Head of caudate nucleus (tissue), 42 donors: Measurements from ENCODE around the gene MIER1.
A peak's percentile ranks its signal among the peaks of the same experiment; 100 is the strongest.
"Not testable (repeated sequence)": the region's sequence is repeated elsewhere in the genome, so short reads cannot be mapped to it uniquely, and the experiment has no call there.

Experiments used
- DNase-seq, 42 donors: peaks; one replicate each; pipeline versions ENCODE4 v3.0.0 to v3.0.0-alpha.2; 2020 to 2021; ENCODE audit warnings: mixed read lengths in 7 of 42
- intact Hi-C: fragments of 100-400 bp; cut with DNase I; formaldehyde crosslinking; loops from one replicate; pipeline ENCODE4 v1.15.0; 2022

MIER1 gene

DNA sequence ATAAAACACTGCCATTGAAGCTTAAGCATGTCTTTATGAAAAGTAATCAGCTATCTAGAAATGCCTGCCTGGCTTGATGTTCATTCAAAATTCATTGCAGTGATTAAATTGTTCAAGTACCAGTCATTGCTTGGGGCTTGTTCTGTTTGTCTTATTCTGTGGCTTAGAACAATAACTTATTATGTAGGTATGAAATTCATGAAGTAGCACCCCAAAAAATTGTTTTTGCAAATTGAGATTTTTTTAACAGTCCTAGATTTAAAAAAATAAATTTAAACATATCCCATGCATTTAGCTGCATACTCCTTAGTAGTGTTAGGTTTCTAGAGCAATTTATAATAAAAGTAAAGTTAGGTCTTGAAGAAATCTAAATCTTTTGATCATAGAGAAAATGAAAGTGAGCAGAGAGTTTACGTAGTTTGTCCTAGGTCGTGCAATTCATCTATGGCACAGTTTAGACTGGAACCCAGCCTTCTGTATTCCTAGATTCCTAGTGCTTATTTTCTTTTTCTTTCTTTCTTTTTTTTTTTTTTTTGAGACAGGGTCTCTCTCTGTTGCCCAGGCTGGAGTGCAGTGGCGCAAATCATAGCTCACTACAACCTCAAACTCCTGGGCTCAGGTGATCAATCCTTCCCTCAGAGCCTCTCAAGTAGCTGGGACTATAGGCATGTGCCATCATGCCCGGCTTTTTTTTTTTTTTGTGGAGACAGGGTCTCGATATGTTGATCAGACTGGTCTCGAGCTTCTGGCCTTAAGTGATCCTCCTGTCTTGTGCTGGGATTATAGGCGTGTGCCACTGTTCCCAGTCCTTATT lies 9.3 kb downstream of the MIER1 start:
- intact Hi-C loops = loop anchor here (5.0 kb wide), 1 partner anchor 118 kb away; the partner anchor contains the start of gene SLC35D1
- DNase-seq = no peak

DNA sequence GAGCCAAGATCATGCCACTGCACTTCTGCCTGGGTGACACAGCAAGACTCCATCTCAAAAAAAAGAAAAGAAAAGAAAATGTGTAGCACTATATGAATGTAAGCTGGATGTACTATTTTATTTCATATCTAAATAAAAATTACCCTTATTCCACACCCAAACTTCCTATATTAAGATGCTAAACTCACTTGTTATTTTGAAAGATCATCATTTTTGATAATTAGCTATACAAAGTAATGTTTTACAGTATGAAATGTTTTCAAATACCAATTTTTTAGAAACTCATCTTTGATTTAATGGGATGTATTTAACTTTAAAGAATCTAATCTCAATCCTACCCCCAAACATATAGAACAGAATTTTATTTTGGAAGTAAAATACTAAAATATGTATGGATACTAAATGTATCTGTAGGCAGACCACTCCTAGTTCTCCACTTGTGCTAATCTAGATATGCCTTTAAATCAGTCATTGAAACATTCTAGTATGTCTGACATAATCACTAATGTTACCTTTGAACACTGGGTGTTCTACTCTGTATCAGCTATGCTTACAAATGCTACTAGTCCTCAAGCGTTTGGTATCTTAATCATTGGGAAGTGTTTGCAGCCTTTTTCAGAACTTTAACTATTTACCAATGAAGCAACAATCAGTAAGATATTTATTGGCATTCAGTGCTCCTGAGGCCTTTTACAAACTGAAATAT lies 12.9 kb downstream of the MIER1 start:
- no peak for DNase-seq
- intact Hi-C loops = no loop called here

DNA sequence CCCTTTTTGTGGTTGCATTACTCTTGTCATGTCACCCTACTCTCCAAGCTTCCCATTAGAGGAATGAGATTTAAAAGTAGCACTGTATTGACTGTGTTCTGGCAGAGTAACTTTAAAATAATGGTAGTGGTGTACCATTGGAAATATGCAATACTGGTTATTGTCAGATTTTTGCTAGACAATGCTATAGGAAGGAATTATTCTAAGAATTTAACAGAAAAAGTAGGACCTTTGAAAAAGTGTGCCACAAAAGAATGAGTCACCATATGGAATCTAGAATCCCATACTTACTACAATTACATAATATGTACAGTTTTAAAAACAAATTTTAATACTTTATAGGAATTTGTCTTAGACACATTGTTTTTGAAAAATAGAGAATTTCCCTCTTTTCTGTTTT lies 13.8 kb downstream of the MIER1 start:
- intact Hi-C loops = no loop called here
- no peak for DNase-seq

DNA sequence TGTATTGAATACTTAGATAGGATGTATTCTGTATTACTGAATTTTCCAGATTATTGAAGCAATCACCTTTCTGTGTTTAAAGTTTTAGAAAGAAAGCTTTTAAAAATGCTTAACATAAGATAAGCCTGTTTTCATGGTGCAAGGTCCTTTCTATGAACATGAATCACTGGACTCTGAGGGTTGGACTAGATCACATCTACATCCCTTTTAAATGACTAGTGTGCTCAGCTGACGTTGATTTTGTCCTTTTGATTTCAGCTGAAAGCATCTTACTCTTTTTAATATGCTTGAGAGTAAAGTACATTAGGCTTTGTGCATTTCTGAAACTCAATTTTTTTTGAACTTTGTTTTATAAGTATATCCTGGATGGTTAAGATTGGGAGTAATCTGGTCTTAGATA lies 16.2 kb downstream of the MIER1 start:
- no peak for DNase-seq
- intact Hi-C loops = no loop called here

DNA sequence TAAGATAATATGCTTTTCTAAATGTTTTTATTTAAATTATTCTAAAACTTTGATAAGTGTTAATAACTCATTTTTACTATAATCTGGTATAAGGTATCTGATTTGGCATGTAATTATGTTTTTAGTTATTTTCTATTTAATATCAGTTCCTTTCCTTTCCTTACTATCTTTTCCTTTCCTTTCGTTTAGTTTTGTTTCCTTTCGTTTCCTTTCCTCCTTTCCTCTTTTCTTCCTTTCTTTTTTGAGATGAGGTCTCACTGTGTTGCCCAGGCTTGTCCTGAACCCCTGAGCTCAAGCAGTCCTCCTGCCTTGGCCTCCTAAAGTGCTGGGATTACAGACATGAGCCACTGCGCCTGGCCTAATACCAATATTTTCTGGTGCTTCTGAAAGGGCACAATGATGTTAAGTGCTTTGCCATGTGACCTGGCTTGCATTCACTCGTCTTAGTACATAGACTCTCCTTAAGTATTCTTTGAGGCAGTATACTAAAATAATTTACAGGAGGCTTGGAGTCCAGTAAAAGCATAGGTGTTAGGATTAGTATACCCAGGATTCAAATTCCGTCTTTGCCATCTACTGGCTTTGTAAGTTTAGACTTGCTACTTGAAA lies 18.7 kb downstream of the MIER1 start:
- DNase-seq = no peak
- intact Hi-C loops = no loop called here

DNA sequence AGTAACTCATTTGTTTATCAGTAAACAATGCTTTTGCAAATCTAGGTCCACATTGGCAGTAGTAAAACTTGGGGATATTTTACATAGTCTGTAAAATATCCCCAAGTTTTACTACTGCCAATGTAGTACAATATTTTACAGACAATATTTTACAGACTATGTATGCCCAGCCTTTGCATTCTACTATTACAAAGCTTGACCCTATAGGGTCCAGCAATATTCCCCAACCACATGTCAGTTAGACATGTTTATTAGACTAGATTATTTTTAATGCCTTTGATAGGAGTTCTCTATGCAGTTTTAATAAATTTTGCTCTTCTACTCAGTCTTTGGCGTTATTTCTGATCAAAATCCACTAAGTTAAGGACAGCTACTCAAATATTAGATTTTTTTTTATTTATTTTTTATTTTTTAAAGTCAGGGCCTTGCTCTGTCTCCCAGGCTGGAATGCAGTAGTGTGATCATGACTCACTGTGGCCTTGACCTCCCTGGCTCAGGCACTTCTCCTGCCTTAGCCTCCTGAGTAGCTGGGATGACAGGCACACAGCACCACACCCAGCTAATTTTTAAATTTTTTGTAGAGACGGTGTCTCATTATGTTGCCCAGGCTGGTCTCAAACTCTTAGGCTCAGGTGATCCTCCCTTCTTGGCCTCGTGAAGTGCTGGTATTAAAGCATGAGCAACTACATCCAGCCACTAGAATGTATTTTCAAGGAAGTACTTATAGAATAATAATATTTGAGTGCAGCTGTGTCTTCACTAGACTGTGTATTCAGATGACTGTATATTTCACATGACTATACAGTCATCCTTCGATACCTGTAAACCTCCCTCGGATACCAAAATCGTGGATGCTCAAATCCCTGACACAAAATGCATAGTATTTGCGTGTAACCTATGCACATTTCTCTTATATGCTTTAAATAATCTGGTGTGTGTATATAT lies 19.8 kb downstream of the MIER1 start:
- DNase-seq = no peak
- intact Hi-C loops = no loop called here

DNA sequence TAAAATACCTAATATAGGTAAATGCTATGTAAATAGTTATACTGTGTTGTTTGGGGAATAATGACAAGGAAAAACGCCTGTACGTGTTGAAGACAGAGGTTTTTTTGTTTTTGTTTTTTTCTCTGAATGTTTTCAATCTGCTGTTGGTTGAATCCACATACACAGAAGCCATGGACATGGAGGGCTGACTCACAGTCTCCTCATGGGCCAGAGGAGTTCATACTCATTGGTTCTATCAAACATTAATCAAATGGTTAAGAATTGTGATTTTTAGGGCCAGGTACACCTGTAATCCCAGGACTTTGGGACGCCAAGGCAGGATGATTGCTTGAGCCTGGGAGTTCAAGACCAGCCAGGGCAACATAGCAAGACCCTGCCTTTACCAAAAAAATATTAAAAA lies 20.5 kb downstream of the MIER1 start:
- DNase-seq = no peak
- intact Hi-C loops = no loop called here

DNA sequence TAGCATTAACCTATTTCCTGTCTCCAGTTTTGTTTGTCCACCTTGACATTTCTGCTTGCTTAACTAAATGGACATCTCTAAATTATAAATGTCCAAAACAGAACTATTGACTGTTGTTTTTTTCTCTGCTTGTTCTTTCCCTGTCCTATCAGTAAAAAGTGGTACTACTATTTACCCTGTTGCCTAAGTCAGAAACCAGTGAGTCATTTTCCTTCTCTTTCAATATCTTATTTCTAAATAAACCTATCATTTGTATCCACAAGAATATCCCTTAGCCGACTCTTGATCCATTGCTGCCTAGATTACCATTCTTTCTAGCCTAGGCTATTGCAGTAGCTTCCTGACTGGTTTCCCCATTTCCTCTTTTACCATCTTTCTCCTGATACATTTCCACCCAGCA lies 22.5 kb downstream of the MIER1 start:
- intact Hi-C loops = no loop called here
- no peak for DNase-seq

DNA sequence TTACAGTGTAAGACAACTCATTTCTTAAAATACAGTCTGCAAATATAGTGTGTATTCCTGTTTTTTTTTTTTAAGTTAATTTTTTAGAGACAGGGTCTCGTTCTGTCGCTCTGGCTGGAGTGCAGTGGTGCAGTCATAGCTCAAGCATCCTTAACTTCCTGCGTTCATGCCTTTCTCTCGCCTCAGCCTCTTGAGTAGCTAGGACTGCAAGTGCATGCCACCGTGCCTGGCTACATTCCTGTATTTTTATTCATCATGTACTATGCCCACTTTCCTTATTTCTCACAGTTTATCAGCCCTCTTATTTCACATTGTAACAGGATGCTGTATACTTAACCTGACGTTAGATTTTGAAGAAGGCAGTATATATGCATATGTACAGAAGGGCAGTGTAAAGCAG lies 26.7 kb downstream of the MIER1 start:
- DNase-seq = no peak
- intact Hi-C loops = no loop called here

DNA sequence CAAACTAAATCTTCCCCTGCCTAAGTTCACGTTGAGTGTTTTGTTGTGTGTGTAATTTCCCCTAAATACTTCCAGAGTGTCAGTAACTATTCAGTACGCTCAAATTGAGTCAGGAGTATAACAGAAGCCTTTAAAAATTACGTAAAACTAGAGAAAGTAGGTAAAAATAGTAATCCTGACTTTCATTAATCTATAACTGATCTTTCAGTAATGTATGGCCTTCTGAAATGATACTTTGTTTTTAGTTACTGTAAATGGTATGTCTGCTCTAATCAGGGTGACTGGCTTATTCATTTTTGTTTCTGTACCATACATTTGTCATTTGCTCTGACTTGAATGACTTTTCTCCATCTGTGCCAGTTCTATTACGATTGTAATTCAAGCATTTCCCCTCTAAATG lies 29.4 kb downstream of the MIER1 start:
- intact Hi-C loops = no loop called here
- DNase-seq = no peak

DNA sequence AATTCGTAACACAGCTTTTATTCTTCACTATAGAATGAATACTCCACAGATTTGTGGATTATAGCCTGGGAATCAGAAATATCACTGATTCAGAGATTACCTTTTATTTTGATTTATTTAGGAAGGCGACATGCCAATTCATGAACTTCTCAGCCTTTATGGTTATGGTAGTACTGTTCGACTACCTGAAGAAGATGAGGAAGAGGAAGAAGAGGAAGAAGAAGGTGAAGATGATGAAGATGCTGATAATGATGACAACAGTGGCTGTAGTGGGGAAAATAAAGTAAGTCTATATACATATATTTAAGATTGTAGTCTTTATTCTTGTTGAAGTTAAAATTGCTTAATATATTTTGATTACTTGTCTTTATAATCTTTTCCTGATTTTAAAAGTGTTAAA lies 33.1 kb downstream of the MIER1 start:
- intact Hi-C loops = no loop called here
- no peak for DNase-seq

DNA sequence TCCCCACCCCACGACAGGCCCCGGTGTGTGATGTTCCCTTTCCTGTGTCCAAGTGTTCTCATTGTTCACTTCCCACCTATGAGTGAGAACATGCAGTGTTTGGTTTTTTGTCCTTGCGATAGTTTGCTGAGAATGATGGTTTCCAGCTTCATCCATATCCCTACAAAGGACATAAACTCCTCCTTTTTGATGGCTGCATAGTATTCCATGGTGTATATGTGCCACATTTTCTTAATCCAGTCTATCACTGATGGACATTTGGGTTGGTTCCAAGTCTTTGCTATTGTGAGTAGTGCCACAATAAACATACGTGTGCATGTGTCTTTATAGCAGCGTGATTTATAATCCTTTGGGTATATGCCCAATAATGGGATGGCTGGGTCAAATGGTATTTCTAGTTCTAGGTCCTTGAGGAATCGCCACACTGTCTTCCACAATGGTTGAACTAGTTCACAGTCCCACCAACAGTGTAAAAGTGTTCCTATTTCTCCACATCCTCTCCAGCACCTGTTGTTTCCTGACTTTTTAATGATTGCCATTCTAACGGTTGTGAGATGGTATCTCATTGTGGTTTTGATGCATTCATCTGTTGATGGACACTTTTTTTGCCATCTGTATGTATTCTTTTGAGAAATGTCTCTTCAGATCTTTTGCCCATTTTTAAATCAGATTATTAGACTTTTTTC lies 41.5 kb downstream of the MIER1 start:
- intact Hi-C loops, DNase-seq: not testable (repeated sequence)

DNA sequence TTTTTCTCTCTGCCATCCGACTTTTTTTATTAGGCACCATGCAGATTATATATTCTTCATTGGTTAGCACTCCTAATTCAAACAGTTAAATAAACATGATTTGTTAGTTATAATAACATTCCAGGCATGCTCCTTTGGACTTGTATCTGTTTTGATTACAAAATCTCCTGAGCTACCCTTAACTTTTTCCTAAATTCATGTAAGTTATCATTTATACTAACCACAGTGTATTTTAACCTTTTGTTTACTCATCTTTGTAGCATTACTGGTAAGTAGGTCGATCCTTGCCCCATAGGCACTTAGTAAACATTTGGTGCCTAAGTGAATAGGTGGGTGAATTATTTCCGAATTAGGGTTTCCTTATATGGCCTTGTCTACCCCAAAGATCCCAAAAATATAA lies 43.8 kb downstream of the MIER1 start:
- no peak for DNase-seq
- intact Hi-C loops = no loop called here

DNA sequence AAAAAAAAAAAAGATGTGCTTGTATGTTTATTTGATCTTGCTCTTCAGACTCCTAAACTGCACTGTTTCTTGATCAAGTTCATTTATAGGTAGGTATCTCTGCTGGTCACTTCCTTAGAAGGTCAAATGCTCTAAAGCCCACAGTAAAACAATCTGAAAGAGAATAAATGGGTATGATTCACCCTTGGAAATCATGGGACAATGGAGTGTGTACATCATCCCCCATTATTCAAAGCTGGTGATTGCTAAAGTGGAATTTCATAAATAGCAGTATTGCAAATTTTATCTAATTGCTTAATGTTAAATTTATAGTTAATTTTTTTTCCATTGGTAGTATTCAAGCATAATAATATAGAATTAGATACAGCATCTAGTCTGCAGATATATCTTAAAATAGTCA lies 53.4 kb downstream of the MIER1 start:
- DNase-seq = no peak

DNA sequence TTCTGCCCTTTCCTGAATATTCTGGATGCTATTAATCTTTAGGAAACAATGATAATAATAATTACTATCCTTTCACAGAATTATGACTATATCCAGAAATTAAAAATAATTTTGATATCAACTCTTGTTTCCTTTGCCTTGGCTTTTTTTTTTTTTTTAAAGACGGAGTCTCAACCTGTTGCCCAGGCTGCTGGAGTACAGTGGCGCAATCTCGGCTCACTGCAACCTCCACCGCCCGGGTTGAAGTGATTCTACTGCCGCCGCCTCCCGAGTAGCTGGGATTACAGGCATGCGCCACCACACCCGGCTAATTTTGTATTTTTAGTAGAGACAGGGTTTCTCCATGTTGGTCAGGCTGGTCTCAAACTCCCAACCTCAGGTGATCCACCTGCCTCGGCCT lies 54.8 kb downstream of the MIER1 start:
- DNase-seq, intact Hi-C loops: not testable (repeated sequence)

More for the DNA sequence above, 53.4 kb downstream of the MIER1 start:
- intact Hi-C loops = no loop called here

DNA sequence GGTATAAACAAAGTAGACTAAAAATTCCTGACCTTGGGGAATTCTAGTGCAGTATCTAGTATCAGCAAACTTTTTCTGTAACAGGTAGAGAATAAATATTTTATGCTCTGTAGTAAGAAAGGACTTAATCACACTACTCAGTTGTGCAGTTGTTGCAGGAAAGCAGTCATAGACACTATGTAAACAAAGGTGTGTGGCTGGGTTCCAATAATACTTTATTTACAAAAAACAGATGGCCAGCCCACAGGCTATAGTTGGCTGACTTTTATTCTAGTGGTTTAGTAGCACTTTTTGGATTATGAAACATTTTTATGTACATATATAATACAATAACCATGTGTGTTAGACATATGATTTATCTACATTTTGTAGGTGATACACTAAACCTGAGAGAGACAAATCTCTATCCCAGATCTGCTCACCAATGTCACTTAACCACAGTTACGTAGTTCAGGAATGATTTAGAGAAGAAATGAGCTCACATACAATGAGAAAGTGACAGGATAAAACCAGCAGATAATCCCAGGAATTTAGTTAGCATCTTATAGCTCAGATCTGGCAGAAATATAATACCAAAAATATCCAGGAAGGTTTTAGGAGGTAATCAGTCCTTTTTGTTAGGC lies 56.1 kb downstream of the MIER1 start:
- DNase-seq = no peak
- intact Hi-C loops = no loop called here

DNA sequence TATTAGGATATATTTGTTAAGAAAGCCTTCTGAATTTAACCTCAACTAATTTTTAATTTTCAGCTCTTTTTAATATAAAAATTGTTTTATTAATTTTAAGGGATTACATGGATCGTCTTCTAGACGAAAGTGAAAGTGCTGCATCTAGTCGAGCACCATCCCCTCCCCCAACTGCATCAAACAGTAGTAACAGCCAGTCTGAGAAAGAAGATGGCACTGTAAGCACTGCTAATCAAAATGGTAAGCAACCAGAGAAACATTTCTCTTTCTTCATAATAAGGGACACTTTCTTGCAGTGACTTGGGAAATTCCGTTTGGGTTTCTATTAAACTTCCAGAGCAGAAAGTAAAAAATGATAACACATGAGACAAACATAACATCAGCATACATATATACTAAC lies 56.9 kb downstream of the MIER1 start:
- intact Hi-C loops = no loop called here
- peak in 39 of 42 donors; percentile 11 to 84 (median 58) for DNase-seq

DNA sequence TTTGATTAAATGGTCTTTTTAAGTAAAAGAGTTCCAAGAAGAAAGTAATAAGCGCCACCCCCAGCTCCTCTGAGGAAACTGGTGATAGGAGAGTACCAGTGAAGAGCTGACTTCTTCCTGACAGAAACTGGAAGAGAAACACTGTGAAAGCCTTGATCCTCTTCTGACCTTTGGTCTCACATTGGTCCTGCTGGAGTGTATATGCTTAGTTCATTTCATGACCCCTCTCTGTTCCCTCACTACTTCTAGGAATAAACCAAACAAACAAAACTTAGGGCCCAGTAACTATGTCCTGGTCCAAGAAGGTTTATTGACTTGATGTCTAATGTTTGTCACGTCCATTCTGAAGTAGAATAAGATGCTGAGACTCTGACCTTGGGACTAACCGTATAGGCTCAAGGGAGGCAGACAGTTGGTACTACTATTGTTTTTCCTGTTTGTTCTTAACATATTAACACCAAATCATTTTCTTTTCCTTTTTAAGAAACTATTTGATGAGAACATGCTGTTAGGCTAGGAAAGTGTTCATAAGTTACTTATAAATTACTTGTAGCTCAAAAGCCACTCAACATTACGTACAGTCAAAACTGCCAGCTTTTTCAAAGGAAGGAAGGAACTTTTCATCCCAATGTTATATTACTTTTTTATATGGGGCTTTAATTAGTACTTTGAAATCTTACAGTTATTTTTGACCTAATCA lies 57.9 kb downstream of the MIER1 start:
- no peak for DNase-seq
- intact Hi-C loops = no loop called here
